GM19023 (cell line): ENCODE measurements around the gene SRY.
"Not testable (repeated sequence)": the region's sequence is repeated elsewhere in the genome, so short reads cannot be mapped to it uniquely, and the experiment has no call there.

Experiments used
- ATAC-seq: cut with Tn5 transposase; IDR thresholded peaks from one replicate; pipeline ENCODE4 v1.9.1; 2021; ENCODE audit warnings: mild to moderate bottlenecking, moderate library complexity; ENCODE audit not compliant: unreplicated experiment

Gene SRY

DNA sequence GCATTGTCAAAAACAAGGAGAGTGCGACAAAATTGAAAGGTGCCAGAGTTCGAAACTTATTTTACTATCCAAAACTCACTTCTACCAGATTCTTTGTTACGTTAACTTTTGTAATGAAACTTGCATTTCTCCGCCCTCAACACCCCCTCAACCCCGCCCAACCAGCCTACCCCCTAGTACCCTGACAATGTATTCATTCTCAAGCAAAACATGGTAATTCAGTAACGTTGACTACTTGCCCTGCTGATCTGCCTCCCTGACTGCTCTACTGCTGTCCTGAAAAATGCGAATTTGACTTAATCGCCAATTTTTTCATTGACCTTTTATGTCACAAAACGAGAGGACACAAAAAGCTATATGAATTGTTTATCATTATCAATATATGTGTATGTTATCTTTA lies at the start of gene SRY:
Gene SRY, minus strand, starts transcription at position 83 of the 400 bp plus-strand sequence. Its CDS starts 79 bp downstream, at position 4.
- ATAC-seq = no peak

DNA sequence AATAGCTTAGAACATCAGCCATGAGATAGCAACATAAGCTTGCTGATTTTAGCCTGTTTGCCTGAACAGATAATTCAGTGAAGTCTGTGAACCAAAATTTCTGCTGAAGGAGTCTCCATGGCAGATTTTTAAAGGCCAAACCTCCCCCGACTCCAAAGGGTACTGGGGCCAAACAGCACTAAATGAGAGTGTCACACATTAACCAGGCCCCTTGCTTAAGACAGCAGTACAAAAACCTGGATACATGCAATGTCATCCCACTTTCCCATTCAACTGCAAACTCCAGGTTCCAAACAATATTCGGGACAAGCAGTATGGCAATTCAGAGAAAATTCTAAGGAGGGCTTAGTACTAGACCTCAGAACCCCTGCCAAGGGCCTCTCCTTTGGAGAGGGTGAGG lies 49.6 kb upstream of the SRY start:
- ATAC-seq = no peak

- no peak for ATAC-seq
Observed at GRCh38 chrY:2835230-2835629, 47.7 kb upstream of the SRY start.

DNA sequence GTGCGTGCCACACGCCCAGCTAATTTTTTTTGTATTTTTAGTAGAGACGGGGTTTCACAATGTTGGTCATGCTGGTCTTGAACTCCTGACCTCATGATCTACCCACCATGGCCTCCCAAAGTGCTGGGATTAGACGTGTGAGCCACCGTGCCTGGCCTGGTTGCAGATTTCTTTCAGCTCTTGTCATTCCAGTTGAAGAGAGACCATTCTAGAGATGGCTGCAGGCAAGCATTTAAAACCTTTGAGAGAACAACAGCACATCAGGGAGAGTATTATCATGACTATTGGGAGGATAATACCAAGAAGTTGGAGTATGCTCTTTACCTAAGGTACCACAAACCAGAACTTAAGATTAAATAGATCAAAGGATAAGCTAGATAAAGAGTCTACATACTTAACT lies 41.0 kb upstream of the SRY start:
- ATAC-seq = no peak

- no peak for ATAC-seq
Observed at GRCh38 chrY:2824471-2824870, 37.0 kb upstream of the SRY start.

DNA sequence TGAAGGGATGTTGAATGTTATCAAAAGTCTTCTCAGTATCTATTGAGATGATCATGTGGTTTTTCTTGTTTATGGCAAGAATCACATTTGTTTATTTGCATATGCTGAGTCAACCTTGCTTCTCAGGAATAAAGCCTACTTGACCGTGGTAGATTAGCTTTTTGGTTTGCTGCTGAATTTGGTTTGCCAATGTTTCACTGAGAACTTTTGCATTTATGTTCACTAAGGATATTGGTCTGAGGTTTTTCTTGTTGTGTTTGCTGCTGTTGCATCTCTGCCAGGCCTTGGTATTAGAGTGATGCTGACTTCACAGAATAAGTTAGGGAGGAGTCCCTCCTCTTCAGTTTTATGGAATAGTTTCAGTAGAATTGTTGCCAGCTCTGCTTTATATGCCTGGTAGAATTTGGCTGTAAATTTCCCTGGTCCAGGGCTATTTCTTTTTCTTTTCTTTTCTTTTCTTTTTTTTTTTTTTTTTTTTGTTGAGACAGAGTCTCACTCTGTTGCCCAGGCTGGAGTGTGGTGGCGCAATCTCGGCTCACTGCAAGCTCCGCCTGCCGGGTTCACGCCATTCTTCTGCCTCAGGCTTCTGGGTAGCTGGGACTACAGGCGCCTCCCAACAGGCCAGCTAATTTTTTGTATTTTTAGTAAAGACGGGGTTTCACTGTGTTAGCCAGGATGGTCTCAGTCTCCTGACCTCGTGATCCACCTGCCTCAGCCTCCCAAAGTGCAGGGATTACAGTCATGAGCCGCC lies 29.8 kb upstream of the SRY start:
- ATAC-seq = not testable (repeated sequence)

DNA sequence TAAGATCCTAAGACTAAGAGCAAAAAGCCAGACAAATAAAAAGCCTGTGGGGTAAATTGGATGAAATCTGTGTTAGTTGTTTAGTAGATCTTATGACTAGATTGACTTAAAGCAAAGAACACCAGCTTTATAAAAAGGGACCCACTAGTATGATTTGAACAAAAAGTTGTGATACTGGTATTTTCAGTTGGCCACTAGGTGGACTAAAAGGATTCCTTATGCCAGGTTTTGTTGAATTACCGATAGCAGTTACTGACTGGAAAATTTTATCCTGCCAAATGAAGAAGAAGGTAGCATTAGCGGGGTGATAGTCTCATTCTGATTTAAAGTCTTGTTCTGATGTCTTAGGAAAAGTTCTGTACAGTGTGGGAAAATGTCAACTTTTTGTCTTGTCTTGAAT lies 12.8 kb upstream of the SRY start:
- ATAC-seq = no peak

DNA sequence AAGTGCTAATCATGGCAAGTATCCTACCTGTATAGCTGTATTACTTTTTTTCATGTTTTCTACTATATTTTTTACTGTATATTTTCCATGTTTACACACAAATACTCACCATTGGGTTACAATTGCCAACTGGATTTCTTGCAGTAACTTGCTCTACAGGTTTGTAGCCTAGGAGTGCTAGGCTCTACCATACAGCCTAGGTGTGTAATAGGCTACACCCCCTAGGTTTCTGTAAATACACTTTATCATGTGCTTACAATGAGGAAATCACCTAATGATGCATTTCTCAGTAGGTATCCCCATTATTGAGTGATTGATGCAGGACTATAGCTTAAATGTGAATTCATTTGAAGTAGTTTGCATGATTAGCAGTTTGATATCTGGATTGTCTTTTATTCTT lies 10.5 kb upstream of the SRY start:
- no peak for ATAC-seq

DNA sequence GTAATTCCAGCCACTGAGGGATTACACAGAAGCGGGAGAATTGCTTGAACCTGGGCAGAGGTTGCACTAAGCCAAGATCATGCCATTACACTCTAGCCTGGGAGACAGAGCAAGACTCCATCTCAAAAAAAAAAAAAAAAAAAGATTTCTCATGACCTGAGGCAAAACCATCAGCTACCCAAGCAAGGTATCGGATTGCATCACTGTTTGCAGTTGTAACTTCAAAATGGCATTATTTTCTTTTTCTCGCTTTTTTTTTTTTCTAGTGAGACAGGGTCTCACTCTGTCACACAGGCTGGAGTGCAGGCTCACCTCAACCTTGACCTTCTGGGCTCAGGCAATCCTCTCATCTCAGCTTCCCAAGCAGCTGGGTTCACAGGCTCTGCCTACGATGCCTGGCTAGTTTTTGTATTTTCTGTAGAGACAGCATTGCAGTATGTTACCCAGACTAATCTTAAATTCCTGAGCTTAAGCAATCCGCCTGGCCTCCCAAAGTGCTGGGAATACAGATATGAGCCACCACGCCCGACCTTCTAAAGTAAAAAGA lies 9.6 kb upstream of the SRY start:
- no peak for ATAC-seq

- ATAC-seq = no peak
Observed at GRCh38 chrY:2789756-2790155, 2.3 kb upstream of the SRY start.

GRCh38 chrY:2786876-2787512 lies 488 bp downstream of the SRY start:
- ATAC-seq = no peak
